HepG2 (cell line): ENCODE results near the gene S100A7. TPM values are rescaled to one million over a fixed set of nuclear protein-coding genes. Genes with fewer than 3 reads are reported as not detected.

Experiments
- ATAC-seq: fragments of 200-7000 bp; cut with Tn5 transposase; 3 replicates; pipeline ENCODE4 v1.9.1; 2020; ENCODE audit warnings: mild to moderate bottlenecking, moderate library complexity
- BruUV-seq: library from RNA; stranded (reverse); fragments of 400-500 nt; replicated peaks from 2 replicates; lab custom pipeline; 2021; lab: Mats Ljungman, UMichigan
- CTCF ChIA-PET: fragments of 300-600 bp; formaldehyde crosslinking; extraction: SDS; loops from one replicate; lab custom pipeline; 2021; ENCODE audit warnings: low total read pairs, inconsistent platforms, low intra/inter-chr PET ratio; lab: Yijun Ruan, JAX
- POLR2A ChIA-PET: fragments of 350-600 bp; sonication (Branson Sonifier 250); formaldehyde crosslinking; loops from one replicate; lab custom pipeline; 2020; ENCODE audit warnings: antibody characterized with exemption, inconsistent platforms; lab: Yijun Ruan, JAX
- DNase-seq: peaks from one replicate; pipeline ENCODE4 v3.0.0-alpha.2; 2015; ENCODE audit warnings: low spot score
- FAIRE-seq: peaks from 3 replicates; lab custom pipeline; 2011; peaks lifted over from hg19 to GRCh38; lab: Jason Lieb, UNC
- H2AFZ ChIP-seq: one replicate; pipeline ENCODE4 v1.6.1; 2011; ENCODE audit warnings: low read length, inconsistent platforms
- H3K27ac ChIP-seq: fragments of 300-600 bp; 3 replicates; pipeline ENCODE4 v1.8.0; 2011; ENCODE audit warnings: mixed run types, mild to moderate bottlenecking, mixed read lengths, low read length, inconsistent platforms; ENCODE audit not compliant: insufficient read depth; ENCODE audit errors: extremely low read length
- H3K27me3 ChIP-seq, 2 experiments: fragments of 200-600 bp in 1 of 2; 2 replicates in 1 of 2; 3 replicates in 1 of 2; pipeline versions ENCODE4 v1.6.0 to v1.8.0; 2011; ENCODE audit warnings: low read length in 2 of 2, mild to moderate bottlenecking in 2 of 2, moderate library complexity in 2 of 2, inconsistent platforms in 1 of 2; ENCODE audit not compliant: insufficient read depth in 2 of 2, control insufficient read depth in 1 of 2
- H3K36me3 ChIP-seq, 2 experiments: fragments of 200-600 bp in 1 of 2; replicated peaks in 1 of 2; 2 replicates in 1 of 2; 3 replicates in 1 of 2; pipeline versions ENCODE4 v1.5.1 to v1.8.0; 2011; ENCODE audit warnings: low read length in 2 of 2, inconsistent platforms in 1 of 2; ENCODE audit not compliant: insufficient read depth in 2 of 2, control insufficient read depth in 1 of 2
- H3K4me1 ChIP-seq: 2 replicates; pipeline ENCODE4 v1.5.1; 2012; ENCODE audit warnings: low read length, inconsistent platforms; ENCODE audit not compliant: insufficient read depth
- H3K4me2 ChIP-seq: 2 replicates; pipeline ENCODE4 v1.6.0; 2011; ENCODE audit warnings: low read depth, low read length, inconsistent platforms
- H3K4me3 ChIP-seq, 3 experiments: fragments of 200-600 bp in 1 of 3; sonication (generic), shearing (Covaris generic) in 1 of 3; replicated peaks in 1 of 3; 2 replicates each; pipeline ENCODE4 v1.5.1; 2011 to 2016; ENCODE audit warnings: low read length in 3 of 3, inconsistent platforms in 2 of 3, low read depth in 2 of 3, mild to moderate bottlenecking in 2 of 3, control low read depth in 1 of 3, mixed read lengths in 1 of 3; ENCODE audit not compliant: insufficient read depth in 1 of 3
- H3K79me2 ChIP-seq: one replicate; pipeline ENCODE4 v1.6.1; 2011; ENCODE audit warnings: low read length, inconsistent platforms; ENCODE audit not compliant: insufficient read depth
- H3K9ac ChIP-seq: 2 replicates; pipeline ENCODE4 v1.6.0; 2011; ENCODE audit warnings: mild to moderate bottlenecking, low read depth, low read length, inconsistent platforms; ENCODE audit not compliant: insufficient read depth
- H3K9me3 ChIP-seq: 2 replicates; pipeline ENCODE4 v1.5.1; 2012; ENCODE audit warnings: mild to moderate bottlenecking, low read length
- H4K20me1 ChIP-seq: 2 replicates; pipeline ENCODE4 v1.6.0; 2011; ENCODE audit warnings: inconsistent platforms, mild to moderate bottlenecking, low read length, moderate library complexity; ENCODE audit not compliant: insufficient read depth
- ELK4 ChIP-seq: sonication (generic); formaldehyde crosslinking; IDR thresholded peaks from 2 replicates; pipeline ENCODE4 v1.9.0; 2021; ENCODE audit warnings: missing genetic modification reagents, borderline replicate concordance
- MNT ChIP-seq: fragments of 450-650 bp; IDR thresholded peaks from 2 replicates; pipeline ENCODE4 v1.6.1; 2016
- SIX4 ChIP-seq: sonication (generic); formaldehyde crosslinking; IDR thresholded peaks from 2 replicates; pipeline ENCODE4 v1.4.0; 2020; ENCODE audit warnings: missing genetic modification reagents
- SP1 ChIP-seq, 2 experiments: fragments of 450-650 bp in 1 of 2; sonication (generic) in 1 of 2; formaldehyde crosslinking in 1 of 2; IDR thresholded peaks; 2 replicates each; pipeline versions ENCODE4 v1.4.0 to v1.6.1; 2016 to 2020; ENCODE audit warnings: missing genetic modification reagents in 1 of 2
- SYNCRIP ChIP-seq: fragments of 200-400 bp; formaldehyde crosslinking; IDR thresholded peaks from 2 replicates; pipeline ENCODE4 v1.6.1; 2018; ENCODE audit warnings: mild to moderate bottlenecking, low read depth, low read length; ENCODE audit not compliant: insufficient read depth
- ZNF260 ChIP-seq: sonication (generic); formaldehyde crosslinking; IDR thresholded peaks from 2 replicates; pipeline ENCODE4 v1.4.0; 2020; ENCODE audit warnings: missing genetic modification reagents, low read depth, mild to moderate bottlenecking, borderline replicate concordance
- ZSCAN21 ChIP-seq: sonication (generic); formaldehyde crosslinking; IDR thresholded peaks from 2 replicates; pipeline ENCODE4 v1.8.0; 2022; ENCODE audit warnings: mild to moderate bottlenecking, missing genetic modification reagents, moderate library complexity, borderline replicate concordance
- WGBS: methylation state at CpG from one replicate; pipeline ENCODE4 v1.1.6; 2017; ENCODE audit warnings: low lambda C conversion rate; 5-methylcytosine and 5-hydroxymethylcytosine counted together
- in situ Hi-C: cut with HindIII; loops from 2 replicates; pipeline ENCODE4 v1.10.0; 2017; ENCODE audit warnings: low pct_unique_long_range_greater_than_20kb; ENCODE audit not compliant: extremely low pct_ligation_motif_present
- intact Hi-C: fragments of 100-400 bp; cut with micrococcal nuclease; formaldehyde crosslinking; loops from one replicate; pipeline ENCODE4 v1.10.0; 2022; ENCODE audit not compliant: unreplicated experiment
- polyA plus RNA-seq, 8 experiments: library from polyadenylated mRNA; depleted of rRNA in 3 of 8; stranded (reverse) in 7 of 8; unstranded in 1 of 8; fragments of >200 nt; fragmentation: Illumina TruSeq in 4 of 8; extraction: Trizol in 4 of 8; gene quantifications; 2 replicates each; pipeline versions ENCODE4 v1.2.1 to v1.2.3, GENCODE V29; 2011 to 2016; ENCODE audit warnings: low read depth in 4 of 8, missing spikeins in 1 of 8, mixed read lengths in 1 of 8; ENCODE audit not compliant: insufficient read depth in 1 of 8
- total RNA-seq, 5 experiments: library from RNA; depleted of rRNA; stranded (reverse); fragments of >200 nt; fragmentation: Illumina TruSeq; extraction: Trizol; gene quantifications; 2 replicates each; pipeline ENCODE4 v1.2.3, GENCODE V29; 2016; ENCODE audit warnings: low read depth in 1 of 5
- TF ChIP-seq, protein P1 (sequence below): sonication (generic); formaldehyde crosslinking; IDR thresholded peaks from 2 replicates; pipeline ENCODE4 v1.4.0; 2020; ENCODE audit warnings: missing genetic modification reagents

S100A7 gene
- total and polyA plus RNA-seq, 2 of the 13 experiments (the other 11 are each of a cell fraction or from before 2014, with no cell fraction given): not detected

GRCh38 chr1:153441238-153441755, 19.2 kb downstream of the S100A7 start:
- DNase-seq (no peak), ATAC-seq (no peak), FAIRE-seq (no peak)
- intact Hi-C loops: no loop called here
- H3K27ac ChIP-seq: no peak overlapping the region
- no peaks in the 10 kb centered on the region for H3K79me2 ChIP-seq
- no peaks in the 10 kb centered on the region for H3K4me1 ChIP-seq
- H3K4me2 ChIP-seq: no peak overlapping the region
- no peaks in the 10 kb centered on the region for H4K20me1 ChIP-seq
- WGBS: 7% methylated on average over 8 of the region's 9 CpGs
- H3K9me3 ChIP-seq: no peaks in the 10 kb centered on the region
- no TSS peak for BruUV-seq
- H2AFZ ChIP-seq: no peak overlapping the region
- H3K27me3 ChIP-seq: 0 out of 5 replicates have a peak, but pooled peaks cover 0 to 3% of the 10 kb centered on the region in 2 experiments
- H3K4me3 ChIP-seq: no peak overlapping the region
- CTCF ChIA-PET: no interaction called here
- in situ Hi-C loops: no loop called here
- TF ChIP-seq ZNF260 (CRISPR knock-in tag) (no peak), ZSCAN21 (no peak), MNT (peak; percentile 25; the same call in 1 of the 2 replicates), SYNCRIP (no peak), SIX4 (no peak), ELK4 (CRISPR knock-in tag) (no peak), SP1 (IDR thresholded peaks at IDR 0.05) (no peak), SP1 (CRISPR knock-in tag; IDR thresholded peaks at IDR 0.05) (no peak)
- TF ChIP-seq, protein P1, sequence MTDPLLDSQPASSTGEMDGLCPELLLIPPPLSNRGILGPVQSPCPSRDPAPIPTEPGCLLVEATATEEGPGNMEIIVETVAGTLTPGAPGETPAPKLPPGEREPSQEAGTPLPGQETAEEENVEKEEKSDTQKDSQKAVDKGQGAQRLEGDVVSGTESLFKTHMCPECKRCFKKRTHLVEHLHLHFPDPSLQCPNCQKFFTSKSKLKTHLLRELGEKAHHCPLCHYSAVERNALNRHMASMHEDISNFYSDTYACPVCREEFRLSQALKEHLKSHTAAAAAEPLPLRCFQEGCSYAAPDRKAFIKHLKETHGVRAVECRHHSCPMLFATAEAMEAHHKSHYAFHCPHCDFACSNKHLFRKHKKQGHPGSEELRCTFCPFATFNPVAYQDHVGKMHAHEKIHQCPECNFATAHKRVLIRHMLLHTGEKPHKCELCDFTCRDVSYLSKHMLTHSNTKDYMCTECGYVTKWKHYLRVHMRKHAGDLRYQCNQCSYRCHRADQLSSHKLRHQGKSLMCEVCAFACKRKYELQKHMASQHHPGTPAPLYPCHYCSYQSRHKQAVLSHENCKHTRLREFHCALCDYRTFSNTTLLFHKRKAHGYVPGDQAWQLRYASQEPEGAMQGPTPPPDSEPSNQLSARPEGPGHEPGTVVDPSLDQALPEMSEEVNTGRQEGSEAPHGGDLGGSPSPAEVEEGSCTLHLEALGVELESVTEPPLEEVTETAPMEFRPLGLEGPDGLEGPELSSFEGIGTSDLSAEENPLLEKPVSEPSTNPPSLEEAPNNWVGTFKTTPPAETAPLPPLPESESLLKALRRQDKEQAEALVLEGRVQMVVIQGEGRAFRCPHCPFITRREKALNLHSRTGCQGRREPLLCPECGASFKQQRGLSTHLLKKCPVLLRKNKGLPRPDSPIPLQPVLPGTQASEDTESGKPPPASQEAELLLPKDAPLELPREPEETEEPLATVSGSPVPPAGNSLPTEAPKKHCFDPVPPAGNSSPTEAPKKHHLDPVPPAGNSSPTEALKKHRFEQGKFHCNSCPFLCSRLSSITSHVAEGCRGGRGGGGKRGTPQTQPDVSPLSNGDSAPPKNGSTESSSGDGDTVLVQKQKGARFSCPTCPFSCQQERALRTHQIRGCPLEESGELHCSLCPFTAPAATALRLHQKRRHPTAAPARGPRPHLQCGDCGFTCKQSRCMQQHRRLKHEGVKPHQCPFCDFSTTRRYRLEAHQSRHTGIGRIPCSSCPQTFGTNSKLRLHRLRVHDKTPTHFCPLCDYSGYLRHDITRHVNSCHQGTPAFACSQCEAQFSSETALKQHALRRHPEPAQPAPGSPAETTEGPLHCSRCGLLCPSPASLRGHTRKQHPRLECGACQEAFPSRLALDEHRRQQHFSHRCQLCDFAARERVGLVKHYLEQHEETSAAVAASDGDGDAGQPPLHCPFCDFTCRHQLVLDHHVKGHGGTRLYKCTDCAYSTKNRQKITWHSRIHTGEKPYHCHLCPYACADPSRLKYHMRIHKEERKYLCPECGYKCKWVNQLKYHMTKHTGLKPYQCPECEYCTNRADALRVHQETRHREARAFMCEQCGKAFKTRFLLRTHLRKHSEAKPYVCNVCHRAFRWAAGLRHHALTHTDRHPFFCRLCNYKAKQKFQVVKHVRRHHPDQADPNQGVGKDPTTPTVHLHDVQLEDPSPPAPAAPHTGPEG (CRISPR knock-in tag): no peak
- no peaks in the 10 kb centered on the region for H3K36me3 ChIP-seq
- POLR2A ChIA-PET: no interaction called here
- H3K9ac ChIP-seq: no peak overlapping the region
